Type B pancreatic cell (in vitro differentiated cells): ENCODE measurements around the gene EBF3. TPM values are rescaled to one million over a fixed set of nuclear protein-coding genes. Genes with fewer than 3 reads are reported as not detected.

Source experiments
- DNase-seq: peaks from one replicate; pipeline ENCODE4 v3.0.0; 2021; ENCODE audit warnings: mixed read lengths; ENCODE audit not compliant: unreplicated experiment; ENCODE audit errors: extremely low spot score
- H3K27ac Mint-ChIP-seq: 2 replicates; pipeline ENCODE4 v1.8.0; 2021; ENCODE audit warnings: mild to moderate bottlenecking, mixed read lengths
- H3K27me3 Mint-ChIP-seq: 2 replicates; pipeline ENCODE4 v1.8.0; 2021; ENCODE audit warnings: mixed read lengths
- H3K36me3 Mint-ChIP-seq: 2 replicates; pipeline ENCODE4 v1.8.0; 2021; ENCODE audit warnings: mixed read lengths
- H3K4me1 Mint-ChIP-seq: one replicate; pipeline ENCODE4 v1.8.0; 2021; ENCODE audit warnings: mixed read lengths; ENCODE audit not compliant: unreplicated experiment
- H3K4me3 Mint-ChIP-seq: 2 replicates; pipeline ENCODE4 v1.8.0; 2021; ENCODE audit warnings: mild to moderate bottlenecking, mixed read lengths
- H3K9me3 Mint-ChIP-seq: 2 replicates; pipeline ENCODE4 v1.8.0; 2021; ENCODE audit warnings: mixed read lengths
- CTCF ChIP-seq: fragments of 200-600 bp; sonication (generic); conservative IDR thresholded peaks from 2 replicates; pipeline ENCODE4 v1.5.0; 2021; ENCODE audit warnings: antibody characterized with exemption, mild to moderate bottlenecking
- total RNA-seq: library from RNA; stranded (reverse); gene quantifications from 2 replicates; pipeline ENCODE4 v1.2.1, GENCODE V29; 2021; ENCODE audit warnings: low replicate concordance

EBF3 gene
- total RNA-seq, 1 donor from 2014 or later = 26.1 TPM

GRCh38 chr10:129850316-129850715, 113.8 kb downstream of the EBF3 start:
- TF ChIP-seq CTCF = no peak
- Mint-ChIP-seq H3K9me3 (no peaks in the 10 kb centered on the region), H3K4me3 (no peak overlapping the region), H3K36me3 (peaks cover 7% of the 10 kb centered on the region), H3K27me3 (peaks cover 86% of the 10 kb centered on the region), H3K27ac (no peak overlapping the region), H3K4me1 (peaks cover 52% of the 10 kb centered on the region)
- no peak for DNase-seq

GRCh38 chr10:129849853-129850252, 114.2 kb downstream of the EBF3 start:
- no peak overlapping the region for H3K4me3 Mint-ChIP-seq
- peak; percentile 62 for DNase-seq
- H3K27me3 Mint-ChIP-seq = peaks cover 87% of the 10 kb centered on the region
- peaks cover 8% of the 10 kb centered on the region for H3K36me3 Mint-ChIP-seq
- H3K4me1 Mint-ChIP-seq = peaks cover 52% of the 10 kb centered on the region
- no peak overlapping the region for H3K27ac Mint-ChIP-seq
- no peaks in the 10 kb centered on the region for H3K9me3 Mint-ChIP-seq
- no peak for TF ChIP-seq CTCF

- Mint-ChIP-seq H3K27me3 (peaks cover 87% of the 10 kb centered on the region), H3K4me1 (peaks cover 50% of the 10 kb centered on the region), H3K27ac (no peak overlapping the region), H3K9me3 (no peaks in the 10 kb centered on the region), H3K4me3 (no peak overlapping the region), H3K36me3 (peaks cover 8% of the 10 kb centered on the region)
- TF ChIP-seq CTCF = no peak
- DNase-seq = no peak
Observed at GRCh38 chr10:129849452-129849750, 114.7 kb downstream of the EBF3 start.

- Mint-ChIP-seq H3K4me1 (peaks cover 44% of the 10 kb centered on the region), H3K36me3 (peaks cover 8% of the 10 kb centered on the region), H3K4me3 (no peak overlapping the region), H3K9me3 (no peaks in the 10 kb centered on the region), H3K27me3 (peaks cover 83% of the 10 kb centered on the region), H3K27ac (no peak overlapping the region)
- DNase-seq = no peak
- no peak for TF ChIP-seq CTCF
Observed at GRCh38 chr10:129848696-129849451, 115.2 kb downstream of the EBF3 start.

- peaks cover 83% of the 10 kb centered on the region for H3K27me3 Mint-ChIP-seq
- peaks cover 36% of the 10 kb centered on the region for H3K4me1 Mint-ChIP-seq
- peaks cover 8% of the 10 kb centered on the region for H3K36me3 Mint-ChIP-seq
- H3K27ac Mint-ChIP-seq = no peak overlapping the region
- no peak overlapping the region for H3K4me3 Mint-ChIP-seq
- no peaks in the 10 kb centered on the region for H3K9me3 Mint-ChIP-seq
- no peak for TF ChIP-seq CTCF
- DNase-seq = no peak
Observed at GRCh38 chr10:129847741-129848483, 116.2 kb downstream of the EBF3 start.
